Astrocyte (in vitro differentiated cells and primary cell): ENCODE measurements around the gene USP13.

Source experiments
- EZH2 ChIP-seq: IDR thresholded peaks from 2 replicates; pipeline ENCODE4 v1.6.1; 2012; ENCODE audit warnings: mild to moderate bottlenecking, low read length, inconsistent platforms; ENCODE audit not compliant: insufficient read depth
- TF ChIP-seq, protein P1 (sequence below): IDR thresholded peaks from 2 replicates; pipeline ENCODE4 v1.5.1; 2011; ENCODE audit warnings: low read depth, mild to moderate bottlenecking, inconsistent platforms, low read length, moderate library complexity; ENCODE audit not compliant: insufficient read depth

DNA sequence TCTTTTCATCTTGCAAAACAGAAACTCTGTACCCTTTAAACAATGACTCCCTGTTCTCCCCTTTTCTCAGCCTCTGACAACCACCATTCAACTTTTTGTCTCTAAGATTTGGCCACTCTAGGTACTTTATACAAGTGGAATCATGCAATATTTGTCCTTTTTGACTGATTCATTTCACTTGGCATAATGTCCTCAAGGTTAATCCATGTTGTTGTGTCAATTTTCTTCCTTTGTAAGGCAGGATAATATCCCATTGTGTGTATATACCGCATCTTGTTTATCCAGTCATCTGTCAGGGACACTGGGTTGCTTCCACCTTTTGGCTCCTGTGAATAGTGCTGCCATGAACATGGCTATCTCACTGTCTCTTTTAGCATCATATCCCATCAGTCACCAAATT lies 10.3 kb downstream of the USP13 start:
- TF ChIP-seq, protein P1, sequence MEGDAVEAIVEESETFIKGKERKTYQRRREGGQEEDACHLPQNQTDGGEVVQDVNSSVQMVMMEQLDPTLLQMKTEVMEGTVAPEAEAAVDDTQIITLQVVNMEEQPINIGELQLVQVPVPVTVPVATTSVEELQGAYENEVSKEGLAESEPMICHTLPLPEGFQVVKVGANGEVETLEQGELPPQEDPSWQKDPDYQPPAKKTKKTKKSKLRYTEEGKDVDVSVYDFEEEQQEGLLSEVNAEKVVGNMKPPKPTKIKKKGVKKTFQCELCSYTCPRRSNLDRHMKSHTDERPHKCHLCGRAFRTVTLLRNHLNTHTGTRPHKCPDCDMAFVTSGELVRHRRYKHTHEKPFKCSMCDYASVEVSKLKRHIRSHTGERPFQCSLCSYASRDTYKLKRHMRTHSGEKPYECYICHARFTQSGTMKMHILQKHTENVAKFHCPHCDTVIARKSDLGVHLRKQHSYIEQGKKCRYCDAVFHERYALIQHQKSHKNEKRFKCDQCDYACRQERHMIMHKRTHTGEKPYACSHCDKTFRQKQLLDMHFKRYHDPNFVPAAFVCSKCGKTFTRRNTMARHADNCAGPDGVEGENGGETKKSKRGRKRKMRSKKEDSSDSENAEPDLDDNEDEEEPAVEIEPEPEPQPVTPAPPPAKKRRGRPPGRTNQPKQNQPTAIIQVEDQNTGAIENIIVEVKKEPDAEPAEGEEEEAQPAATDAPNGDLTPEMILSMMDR = no peak
- no peak for TF ChIP-seq EZH2
